T47D (cell line): ENCODE data around the gene CLDN19.

Source experiments
- DNase-seq, 2 experiments: peaks; one replicate each; pipeline versions ENCODE4 v3.0.0 to v3.0.0-alpha.2; 2011 to 2012; ENCODE audit warnings: low read depth in 1 of 2, low spot score in 1 of 2
- JUND ChIP-seq: IDR thresholded peaks from 2 replicates; pipeline ENCODE4 v1.6.1; 2012; ENCODE audit warnings: low read depth
- in situ Hi-C: cut with HindIII; loops from 2 replicates; pipeline ENCODE4 v1.10.0; 2016; ENCODE audit warnings: low sequenced_read_pairs, low pct_unique_long_range_greater_than_20kb

The CLDN19 gene, protein sequence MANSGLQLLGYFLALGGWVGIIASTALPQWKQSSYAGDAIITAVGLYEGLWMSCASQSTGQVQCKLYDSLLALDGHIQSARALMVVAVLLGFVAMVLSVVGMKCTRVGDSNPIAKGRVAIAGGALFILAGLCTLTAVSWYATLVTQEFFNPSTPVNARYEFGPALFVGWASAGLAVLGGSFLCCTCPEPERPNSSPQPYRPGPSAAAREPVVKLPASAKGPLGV

DNA sequence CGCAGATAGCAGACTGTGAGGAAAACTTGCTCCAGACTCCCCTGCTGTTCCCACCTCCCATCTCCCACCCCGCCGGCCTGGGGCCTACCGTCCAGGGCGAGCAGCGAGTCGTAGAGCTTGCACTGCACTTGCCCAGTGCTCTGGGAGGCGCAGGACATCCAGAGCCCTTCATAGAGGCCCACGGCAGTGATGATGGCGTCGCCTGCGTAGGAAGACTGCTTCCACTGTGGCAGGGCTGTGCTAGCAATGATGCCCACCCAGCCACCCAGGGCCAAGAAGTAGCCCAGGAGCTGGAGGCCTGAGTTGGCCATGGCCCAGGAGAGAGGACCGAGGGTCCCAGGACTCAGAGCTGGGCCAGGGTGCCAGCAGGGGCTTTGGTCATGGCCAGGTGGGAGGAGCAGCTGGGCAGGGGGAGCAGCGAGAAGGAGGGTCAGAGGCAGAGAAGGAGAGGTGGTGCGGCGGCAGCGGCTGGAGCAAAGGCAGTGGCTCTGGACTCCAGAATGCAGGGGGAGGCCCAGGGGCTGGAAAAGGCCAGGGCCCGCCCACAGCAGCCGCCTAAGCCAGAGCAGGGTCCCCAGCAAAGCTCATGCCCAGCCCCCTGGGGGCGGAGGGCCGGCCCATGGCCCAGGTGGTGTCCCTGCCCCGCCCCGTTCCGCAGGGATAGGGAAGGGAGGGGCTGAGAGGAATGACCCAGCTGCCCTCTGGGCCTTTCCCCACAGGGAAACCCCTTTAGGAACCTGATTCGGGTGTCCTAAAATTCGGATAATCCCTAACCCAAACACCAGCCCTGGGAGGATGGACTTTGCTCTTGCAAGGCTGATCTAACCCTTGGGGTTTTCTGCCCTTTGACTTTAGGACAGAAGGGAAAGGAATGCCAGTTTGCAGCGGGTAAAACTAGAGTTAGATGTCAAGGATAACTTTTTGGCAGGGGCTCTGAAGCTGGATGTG, at the start of gene CLDN19:
Gene CLDN19, minus strand, starts transcription at position 484 of the 948 bp plus-strand sequence. Its CDS starts 173 bp downstream, at position 311.
- DNase-seq: no peak
- in situ Hi-C loops: no loop called here
- no peak for TF ChIP-seq JUND

DNA sequence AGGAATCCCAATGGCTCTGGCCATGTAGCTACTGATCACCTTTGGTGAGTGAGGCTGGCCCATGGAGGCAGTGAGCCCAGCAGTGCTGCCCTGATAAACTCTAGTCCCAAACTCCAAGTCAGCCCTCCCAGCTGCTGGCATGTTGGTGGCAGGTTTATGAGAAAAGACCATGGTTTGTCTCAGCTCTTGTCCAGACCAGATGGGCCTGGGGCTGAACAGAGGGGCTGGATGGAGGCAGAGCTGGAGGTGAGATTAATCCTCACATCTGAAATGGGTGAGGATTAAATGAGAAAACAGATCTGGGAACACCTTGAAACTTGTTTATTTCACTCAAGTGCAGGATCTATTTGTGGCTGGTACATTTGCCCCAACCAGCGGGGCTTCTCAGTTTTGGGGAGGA, 48.0 kb upstream of the CLDN19 start:
- in situ Hi-C loops: no loop called here
- no peak for TF ChIP-seq JUND
- DNase-seq: no peak

- DNase-seq: no peak
- in situ Hi-C loops: no loop called here
- TF ChIP-seq JUND: no peak
These were observed 46.1 kb upstream of the CLDN19 start for GRCh38 chr1:42786097-42786496.

GRCh38 chr1:42784946-42785693, 45.1 kb upstream of the CLDN19 start, which contains the start of gene TMEM269:
TMEM269 (plus strand) TSS chr1:42784991; CDS start chr1:42789894, 4,903 bp downstream.
- no peak for TF ChIP-seq JUND
- in situ Hi-C loops: no loop called here
- DNase-seq: no peak

DNA sequence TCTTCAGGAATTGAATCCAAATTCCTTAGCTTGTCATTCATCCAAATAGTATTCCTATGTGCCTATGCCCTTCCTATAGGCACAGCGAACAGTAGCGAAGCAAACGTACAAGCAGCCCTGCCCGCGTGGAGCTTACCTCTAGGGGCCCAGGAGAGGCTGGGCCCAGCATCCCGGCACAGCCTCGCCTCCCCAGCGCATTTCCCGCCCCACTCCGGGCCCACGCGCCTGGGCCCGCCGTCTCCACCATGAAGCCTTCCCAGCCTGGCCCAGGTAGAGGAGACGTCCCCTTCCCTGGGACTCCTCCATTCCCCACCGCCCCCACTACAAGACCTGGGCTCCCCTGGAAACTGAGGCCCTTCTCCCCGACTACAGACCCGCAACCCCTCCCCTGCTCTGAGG, 44.5 kb upstream of the CLDN19 start:
- in situ Hi-C loops: no loop called here
- no peak for DNase-seq
- no peak for TF ChIP-seq JUND

- no peak for DNase-seq
These were observed 43.1 kb upstream of the CLDN19 start for GRCh38 chr1:42783092-42783491.

DNA sequence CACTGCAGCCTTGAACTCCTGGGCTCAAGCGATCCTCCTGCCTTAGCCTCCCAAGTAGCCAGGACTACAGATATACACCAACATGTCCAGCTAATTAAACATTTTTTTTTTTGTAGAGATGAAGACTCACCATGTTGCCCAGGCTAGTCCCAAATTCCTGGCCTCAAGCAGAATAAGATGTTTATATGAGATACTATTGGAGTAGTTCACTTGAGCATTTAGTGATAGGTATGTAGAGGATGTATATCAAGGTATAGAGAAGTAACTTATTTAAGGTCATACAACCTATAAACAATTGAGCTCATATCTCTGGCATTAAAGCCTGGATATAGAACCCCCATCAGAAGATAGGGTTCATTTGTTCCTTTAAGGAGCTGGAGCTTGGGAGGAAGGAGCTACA, 40.1 kb upstream of the CLDN19 start:
- no peak for TF ChIP-seq JUND
- in situ Hi-C loops: no loop called here
- DNase-seq: no peak

More at GRCh38 chr1:42783092-42783491, 43.1 kb upstream of the CLDN19 start:
- in situ Hi-C loops: no loop called here
- TF ChIP-seq JUND: no peak

GRCh38 chr1:42779725-42780124, 39.7 kb upstream of the CLDN19 start:
- DNase-seq: no peak
- no peak for TF ChIP-seq JUND
- in situ Hi-C loops: no loop called here

- in situ Hi-C loops: no loop called here
- peak; percentile 21 to 56 for DNase-seq
- no peak for TF ChIP-seq JUND
These were observed 37.8 kb upstream of the CLDN19 start for GRCh38 chr1:42777852-42778251.

GRCh38 chr1:42776502-42776901, 36.5 kb upstream of the CLDN19 start:
- TF ChIP-seq JUND: no peak
- no peak for DNase-seq
- in situ Hi-C loops: no loop called here

DNA sequence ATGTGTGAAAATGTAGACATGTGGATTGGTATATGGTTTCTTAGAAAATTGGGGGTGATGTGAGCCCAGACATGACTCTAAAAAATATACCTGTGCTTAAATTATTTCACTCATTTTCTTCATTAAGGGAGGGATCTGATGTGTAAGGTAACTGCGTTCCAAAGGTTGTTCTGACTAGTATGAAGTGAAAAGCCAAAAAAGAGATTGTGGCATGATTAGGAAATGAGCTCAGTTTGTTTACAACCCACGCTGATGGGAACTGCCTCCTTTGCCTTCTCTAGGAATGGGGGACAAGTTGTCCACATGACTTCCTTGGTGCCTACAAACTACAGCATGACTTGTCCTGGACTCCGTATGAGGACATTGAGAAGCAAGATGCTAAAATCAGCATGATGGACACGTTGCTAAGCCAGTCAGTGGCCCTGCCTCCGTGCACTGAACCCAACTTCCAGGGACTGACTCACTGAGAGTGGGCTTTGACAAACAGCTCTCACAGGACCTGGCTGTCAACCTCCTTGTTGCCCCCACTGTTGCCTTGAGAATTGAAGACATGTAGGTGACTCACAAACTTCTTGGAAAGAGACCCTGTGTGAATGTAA, 35.0 kb upstream of the CLDN19 start:
- TF ChIP-seq JUND: no peak
- in situ Hi-C loops: no loop called here
- DNase-seq: no peak

DNA sequence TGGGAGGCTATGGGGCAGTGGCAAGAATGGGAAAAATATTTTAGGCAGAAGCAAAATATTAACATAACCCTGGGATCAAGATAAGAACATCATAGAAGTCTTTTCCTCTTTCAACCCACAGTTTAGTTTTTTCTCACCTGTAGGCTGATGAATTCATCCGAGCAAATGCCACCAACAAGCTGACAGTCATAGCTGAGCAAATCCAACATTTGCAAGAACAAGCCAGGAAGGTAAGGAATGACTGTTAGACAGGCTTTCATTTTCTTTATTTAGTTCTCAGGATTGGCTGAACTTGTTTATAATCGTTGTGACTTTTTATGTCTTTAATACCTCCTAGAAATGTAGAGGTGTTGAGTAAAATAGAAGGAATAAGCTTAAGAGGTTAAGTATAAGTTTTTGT, 33.4 kb upstream of the CLDN19 start:
- no peak for TF ChIP-seq JUND
- in situ Hi-C loops: no loop called here
- no peak for DNase-seq
